Skin of body (tissue), 2 donors: Measurements from ENCODE around the gene POLDIP3. TPM values are rescaled to one million over a fixed set of nuclear protein-coding genes. Genes with fewer than 3 reads are reported as not detected.
A peak's percentile ranks its signal among the peaks of the same experiment; 100 is the strongest.

Experiments used
- DNase-seq: peaks from one replicate; lab custom pipeline; 2025; lab: John Stamatoyannopoulos, UW
- total RNA-seq: library from RNA; depleted of rRNA; stranded (reverse); fragments of >200 nt; gene quantifications from one replicate; pipeline ENCODE4 v1.2.3, GENCODE V29; 2014

POLDIP3 gene, protein sequence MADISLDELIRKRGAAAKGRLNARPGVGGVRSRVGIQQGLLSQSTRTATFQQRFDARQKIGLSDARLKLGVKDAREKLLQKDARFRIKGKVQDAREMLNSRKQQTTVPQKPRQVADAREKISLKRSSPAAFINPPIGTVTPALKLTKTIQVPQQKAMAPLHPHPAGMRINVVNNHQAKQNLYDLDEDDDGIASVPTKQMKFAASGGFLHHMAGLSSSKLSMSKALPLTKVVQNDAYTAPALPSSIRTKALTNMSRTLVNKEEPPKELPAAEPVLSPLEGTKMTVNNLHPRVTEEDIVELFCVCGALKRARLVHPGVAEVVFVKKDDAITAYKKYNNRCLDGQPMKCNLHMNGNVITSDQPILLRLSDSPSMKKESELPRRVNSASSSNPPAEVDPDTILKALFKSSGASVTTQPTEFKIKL
- total RNA-seq, result 26.9 TPM

DNA sequence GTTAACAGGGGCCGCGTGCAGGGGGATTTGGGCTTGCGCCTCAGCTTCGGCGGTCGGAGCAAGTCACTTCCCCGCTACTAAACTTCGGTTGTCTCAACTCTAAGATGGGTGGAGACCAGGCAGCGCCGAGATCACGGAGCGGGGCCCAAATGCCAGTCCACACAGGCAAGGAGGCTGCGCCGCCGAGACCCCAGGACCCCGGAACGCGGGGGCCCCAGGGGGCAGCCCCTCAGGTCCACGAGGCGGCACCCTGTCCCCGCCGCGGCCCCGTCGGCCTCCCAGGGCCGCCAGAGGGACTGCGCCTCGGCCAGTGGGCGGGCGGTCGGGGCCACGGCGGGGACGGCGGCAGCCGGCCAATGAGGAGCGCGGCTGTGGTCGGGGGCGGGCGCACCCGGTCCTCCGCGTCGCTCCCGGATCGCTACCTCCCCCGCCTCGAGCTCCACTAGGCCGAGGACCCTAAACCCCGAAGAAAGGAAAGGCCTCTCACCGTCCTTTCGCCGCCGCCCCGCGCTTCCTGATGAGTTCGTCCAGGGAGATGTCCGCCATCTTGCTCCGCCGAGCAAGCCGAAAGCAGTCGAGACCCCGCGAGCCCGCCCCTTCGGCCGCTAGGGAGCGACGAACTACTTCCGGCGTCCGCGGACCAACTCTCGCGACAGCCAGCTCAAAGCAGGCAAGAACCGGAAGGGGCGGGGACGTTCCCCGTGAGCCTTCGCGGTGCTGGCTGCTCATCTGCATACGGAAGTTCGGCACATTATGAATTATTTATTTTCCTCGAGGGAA lies at the start of gene POLDIP3:
Gene POLDIP3 (minus strand): TSS at position 572 of the 780 bp plus-strand sequence. CDS start 26 bp downstream, at position 546.
- DNase-seq, result peak; percentile 98

DNA sequence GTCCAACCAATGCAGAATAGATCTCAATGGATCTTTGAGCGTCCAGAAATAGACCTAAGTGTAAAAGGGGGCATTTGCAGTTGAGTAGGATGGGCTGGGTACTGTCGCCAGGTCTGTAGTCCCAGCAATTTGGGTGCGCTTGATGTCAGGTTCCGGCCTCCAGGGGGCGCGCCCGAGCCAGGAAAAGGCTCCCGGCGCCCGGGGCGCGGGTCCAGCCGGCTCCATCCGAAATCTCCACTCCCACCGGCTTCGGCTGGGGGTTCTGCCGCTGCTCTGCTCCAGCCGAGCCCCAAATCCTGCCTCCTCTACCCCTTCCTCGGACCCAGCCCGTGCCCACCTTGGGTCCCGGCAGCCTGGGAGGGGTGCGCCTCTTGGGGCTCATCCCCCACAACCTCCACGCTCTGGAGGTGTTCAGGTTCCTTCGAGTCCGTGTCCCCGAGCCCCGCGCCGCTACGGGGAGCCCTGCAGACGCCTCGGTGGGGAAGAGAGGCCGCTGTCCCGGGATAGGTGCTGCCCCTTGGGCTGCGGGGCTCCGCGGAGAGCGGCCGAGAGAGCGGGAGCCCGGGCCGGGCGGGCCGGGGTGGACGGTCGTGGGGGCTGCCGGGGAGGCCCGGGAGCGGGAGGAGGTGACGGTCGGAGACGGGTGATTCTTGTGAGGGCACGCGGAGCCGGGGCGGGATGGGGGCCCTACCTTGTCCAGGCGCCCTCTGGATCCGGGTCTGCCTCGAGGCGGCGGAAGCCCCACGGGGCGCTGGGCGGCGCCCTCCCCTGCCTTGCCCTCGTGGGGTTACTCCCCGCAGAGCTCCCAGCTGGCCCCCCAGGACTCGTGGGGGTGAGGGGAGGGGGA lies 47.5 kb upstream of the POLDIP3 start:
- no peak for DNase-seq

DNA sequence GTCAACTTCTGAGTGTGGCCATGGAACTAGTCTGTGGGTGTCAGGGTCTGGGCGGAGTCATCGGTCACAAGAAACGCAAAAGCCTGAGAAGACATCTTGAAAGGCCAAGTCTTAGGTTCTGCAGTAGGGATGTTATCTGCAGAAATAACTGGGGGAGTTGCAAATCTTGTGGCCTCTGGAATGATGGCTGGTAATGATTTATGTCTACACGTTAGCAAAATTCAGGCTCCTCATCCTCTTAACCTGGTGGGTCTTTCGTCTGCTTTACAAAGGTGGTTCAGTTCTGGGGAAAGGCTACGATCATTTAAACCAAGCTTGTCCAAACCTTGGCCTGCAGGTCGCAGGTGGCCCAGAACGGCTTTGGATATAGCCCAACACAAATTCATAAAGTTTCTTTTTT lies 41.9 kb upstream of the POLDIP3 start:
- DNase-seq, result no peak

DNA sequence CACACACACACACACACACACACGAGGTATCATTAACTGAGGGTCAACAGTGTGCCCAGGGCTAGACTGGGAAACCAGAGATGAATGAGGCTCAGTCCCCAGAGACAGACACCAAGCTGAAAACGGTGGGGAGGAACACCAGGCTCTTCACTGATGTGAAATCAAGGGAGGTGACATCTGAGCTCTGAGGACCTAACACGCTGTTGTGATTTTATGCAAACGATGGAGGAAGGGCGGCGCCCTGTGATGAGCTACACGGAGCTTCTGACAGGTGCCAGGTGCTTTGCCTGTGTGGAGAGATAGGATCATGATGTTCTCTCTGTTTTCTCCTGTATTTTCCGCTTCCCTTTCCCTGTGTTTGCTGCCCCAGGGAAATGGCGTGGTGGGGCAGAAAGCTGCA lies 41.0 kb upstream of the POLDIP3 start:
- DNase-seq, result no peak

DNA sequence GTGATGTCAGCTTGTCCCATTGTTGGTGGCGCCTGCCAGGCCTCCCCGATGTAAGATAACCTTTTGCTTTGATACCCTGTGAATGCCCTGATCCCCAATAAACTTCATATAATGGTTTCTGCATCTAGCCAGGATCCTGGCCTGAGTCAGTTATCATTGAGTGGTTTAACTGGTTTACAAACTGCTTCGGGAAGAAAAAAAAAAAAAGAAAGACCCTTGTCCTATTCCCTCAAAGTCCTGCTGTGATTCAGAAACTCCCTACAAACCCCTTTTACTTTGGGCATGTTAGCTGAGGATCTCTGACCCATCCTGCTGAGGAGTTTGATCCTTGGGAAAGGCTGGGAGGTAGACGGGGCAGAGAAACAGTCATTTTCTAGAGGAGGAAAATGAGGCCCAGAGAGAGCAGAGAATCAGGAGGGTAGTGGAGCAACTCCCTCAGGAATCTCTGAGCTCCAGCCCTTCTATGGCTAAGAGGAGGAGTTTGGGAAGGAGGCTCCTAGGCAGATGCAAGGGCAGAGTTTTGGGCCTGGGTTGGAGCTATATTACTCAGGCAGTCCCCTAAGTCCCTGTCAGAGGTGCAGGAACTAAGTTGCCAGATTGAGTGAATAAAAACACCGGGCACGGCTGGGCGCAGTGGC lies 39.9 kb upstream of the POLDIP3 start:
- no peak for DNase-seq

DNA sequence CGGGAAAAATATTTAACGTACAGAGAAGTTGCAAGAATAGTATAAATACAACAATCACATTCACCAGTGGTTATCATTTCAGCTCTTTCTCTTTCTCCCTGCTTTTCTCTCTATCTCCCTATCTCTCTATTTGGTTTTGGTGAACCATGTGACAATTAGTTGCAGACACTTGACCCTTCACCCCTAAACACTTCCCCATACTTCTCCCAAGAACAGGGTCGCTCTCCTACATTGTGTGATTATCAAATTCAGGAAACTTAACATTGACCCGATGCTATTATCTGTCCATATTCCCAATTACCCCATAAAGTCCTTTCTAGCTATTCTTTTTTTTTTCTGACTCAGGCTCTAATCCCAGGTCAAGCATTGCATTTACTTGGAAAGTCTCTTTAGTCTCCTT lies 39.3 kb upstream of the POLDIP3 start:
- DNase-seq, result no peak

DNA sequence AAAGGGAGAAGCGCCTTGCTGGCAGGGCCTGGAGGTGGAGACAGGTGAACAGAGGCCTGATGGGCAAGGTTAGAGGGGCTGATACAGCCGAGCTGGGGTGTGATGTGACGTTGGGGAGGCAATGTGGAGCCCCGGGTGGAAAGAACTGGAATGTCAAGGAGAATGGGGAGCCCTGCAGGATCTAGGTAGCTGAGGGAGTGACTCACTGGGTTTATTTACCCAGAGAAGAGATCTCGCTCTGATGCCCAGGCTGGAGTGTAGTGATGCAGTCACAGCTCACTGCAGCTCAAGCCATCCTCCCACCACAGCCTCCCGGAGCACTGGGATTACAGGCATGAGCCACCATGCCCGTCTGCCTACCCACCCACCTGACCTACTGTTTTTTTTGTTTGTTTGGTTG lies 36.5 kb upstream of the POLDIP3 start:
- DNase-seq, result no peak

DNA sequence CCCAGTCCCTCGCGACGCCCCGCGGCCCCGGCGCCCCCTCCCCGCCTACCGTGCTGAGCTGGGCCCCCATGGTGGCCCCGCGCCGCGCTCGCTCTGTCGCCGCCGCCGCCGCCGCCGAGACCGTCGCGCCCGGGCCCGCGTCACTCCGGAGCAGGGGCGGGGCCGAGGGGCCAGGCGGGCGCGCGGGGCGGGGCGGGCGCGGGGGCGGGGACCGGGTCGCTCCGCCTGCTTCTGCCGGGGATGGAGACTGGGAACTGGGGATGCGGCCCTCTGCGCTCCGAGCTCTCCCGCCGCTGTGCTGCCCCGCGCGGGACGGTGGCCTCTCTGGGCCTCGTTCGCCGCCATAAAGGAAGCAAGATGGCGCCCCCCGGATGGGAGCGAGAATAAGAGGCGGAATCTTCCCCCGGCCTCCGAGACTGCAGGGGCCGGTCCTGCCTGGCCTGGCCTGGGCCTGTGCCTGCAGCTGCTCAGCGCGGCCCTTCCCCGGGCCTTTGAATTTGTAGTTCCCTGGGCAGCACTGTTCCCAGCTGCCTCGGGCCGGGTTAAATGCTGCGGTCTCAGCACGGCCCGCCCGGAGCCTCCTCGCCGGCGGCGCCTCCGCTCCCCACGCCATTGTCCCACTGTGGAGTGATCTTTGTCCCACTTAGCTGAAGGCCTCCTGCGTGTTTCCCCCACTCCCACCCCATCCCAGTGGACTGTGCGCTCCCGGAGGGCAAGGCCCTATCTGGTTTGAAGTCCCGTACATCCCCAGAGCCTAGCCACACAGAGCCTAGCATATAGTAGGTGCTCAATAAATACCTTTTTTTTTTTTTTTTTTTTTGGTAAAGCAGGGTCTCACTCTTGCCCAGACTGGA lies 34.8 kb upstream of the POLDIP3 start, which contains the start of gene CYB5R3:
Gene CYB5R3 (minus strand): TSS at position 147 of the 854 bp plus-strand sequence. CDS start 77 bp downstream, at position 70.
- DNase-seq, result peak; percentile 57

DNA sequence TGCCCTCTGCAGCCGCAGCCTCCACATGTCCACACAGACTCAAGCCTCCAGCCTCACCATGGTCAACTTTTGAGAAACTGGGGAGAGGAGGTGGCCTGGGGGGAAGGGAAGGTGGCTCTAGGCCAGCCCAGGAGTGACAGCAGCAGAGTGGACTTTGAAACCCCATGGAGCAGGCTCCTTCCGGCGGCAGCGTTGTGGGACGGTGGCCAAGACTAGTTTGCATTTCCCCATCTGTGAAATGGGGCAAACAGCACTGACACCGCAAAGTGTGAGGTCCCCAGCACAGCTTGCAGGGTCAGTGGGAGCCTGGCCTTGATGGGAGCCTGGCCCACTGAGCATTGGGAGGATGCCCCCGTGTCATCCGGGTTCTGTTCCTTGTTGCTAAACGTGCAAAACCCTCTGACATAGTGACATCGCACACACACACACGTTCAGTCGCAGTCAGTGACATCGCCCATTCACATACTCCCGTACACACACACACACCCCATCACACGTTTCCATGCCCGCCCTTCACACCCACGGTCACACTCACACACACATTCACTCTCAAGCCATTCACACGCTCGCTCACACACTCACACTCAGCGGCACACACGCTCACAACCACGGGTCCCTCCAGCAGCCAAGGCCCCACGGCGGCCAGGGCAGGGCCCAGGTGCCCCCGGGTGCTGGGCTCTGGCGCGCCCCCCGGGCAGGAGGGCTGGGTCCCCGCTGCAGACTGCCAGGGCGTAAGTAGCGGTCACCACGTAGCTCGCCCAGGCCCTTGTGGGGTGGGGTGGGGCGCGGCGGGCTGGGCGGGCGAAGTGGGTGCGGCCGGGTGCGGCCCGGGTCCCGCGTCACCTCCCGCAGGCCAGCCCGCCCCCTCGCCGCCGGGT lies 33.9 kb upstream of the POLDIP3 start:
- no peak for DNase-seq

DNA sequence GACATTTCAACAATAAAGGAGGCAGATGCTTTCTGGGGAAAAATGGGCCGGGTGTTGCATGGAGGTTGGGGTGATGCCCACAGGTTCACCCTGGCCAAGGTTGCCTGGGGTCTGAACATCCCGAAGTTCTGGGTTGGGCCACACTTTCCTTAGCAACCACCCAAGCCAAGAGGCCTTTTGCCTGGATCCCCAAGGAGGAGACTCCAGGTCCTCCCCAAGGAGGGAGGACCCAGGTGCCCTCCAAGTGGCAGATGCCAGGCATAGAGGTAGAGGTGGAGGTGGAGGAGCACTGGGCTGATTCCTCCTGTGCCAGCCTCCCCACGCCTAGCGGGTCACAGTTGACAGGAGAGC lies 33.3 kb upstream of the POLDIP3 start:
- no peak for DNase-seq

DNA sequence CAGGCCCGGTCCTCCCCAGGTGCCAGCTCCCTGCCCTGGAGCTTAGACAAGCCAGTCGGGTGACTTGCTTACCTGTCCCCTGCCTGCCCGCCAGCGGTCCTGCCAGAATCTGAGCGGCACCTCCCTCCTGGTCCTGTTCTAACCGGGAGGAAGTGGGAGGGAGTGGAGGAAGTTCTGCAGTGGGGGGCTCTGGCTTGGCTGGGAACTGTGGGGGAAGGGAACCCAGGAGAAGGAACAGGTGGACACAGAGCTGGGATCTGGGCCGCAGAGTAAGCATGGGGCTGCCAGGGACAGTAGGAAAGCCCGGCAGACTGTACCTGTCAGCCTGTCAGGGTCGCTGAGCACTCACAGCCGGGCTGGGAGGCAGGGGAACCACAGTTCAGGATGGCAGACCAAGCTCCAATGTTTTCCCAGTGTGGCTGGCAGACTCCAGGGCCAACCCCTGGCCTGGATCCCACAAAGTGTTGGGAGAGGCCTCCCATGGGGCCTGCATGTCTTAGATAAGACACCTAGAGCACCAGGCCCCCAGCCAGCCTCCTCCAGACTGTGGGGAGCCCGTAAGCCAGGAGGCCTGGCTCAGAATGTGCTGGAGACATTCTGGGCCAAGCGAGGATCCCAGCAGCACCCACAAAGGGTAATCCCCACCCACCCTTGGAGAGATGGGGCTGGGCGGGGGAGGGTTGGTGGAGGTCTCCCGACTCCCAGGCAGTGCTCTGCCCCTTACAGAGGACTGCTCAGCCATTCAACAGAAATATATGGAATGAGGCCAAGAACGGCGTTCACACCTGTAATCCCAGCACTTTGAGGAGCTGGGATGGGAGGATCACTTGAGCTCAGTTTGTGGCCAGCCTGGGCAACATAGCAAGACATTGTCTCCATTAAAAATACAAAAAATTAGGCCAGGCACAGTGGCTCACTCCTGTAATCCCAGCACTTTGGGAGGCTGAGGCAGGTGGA lies 32.2 kb upstream of the POLDIP3 start:
- DNase-seq, result no peak

DNA sequence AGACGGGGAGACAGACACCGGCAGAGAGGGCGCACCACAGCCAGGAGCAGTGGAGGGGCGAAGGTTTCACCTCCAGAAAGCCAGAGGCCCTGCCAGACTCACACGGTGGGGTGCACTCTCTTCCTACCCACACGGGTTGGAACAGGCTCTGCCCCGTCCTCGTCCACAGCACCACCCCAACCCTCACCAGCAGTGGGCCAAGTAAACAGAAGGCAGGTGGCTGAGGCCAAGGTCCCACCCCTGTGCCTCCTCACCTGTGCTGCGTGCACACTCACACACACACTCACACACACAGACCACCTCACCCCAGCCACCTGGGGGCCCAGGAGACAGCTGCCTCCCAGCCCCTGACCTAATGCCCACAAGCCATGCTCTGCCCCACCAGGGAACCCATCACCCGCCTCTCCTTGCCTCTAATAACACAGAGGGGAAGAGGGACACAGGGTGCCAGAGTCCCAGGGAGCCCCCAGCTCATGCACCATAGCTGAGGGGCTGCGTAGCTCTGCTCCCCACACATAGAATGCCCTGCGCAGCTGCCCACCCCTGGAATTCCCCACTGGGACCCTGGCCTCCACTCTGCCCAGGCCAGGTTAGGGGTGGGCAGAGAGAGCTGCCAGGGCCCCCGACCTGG lies 31.4 kb upstream of the POLDIP3 start:
- DNase-seq, result no peak

DNA sequence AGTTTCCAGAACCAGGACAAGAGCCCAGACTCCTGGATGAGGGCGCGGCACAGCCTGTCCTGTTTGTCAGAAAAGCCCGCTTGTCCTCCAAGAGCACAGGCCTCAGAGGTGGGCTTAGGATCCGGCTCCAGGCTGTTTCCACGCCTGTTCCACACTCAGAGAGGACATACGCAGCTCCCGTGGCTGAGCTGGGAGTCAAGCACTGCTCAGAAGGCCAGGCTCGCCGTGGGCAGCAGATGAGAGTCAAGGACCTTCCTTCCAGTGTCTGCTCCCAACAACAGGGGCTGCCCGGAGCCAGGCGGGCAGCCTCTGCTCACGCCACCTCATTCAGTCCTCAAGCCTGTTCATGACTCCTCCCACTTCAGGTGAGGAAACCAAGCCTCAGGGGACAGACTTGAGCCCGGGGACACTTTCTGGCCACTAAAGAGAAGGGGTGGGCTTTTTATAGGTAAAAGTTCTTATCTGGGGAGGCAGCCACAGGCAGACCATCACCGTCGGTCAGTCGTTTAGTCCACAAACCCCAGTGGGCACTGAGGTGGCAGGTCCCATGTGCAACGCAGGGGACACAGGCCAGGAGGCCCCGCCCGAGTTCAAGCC lies 30.8 kb upstream of the POLDIP3 start:
- DNase-seq, result no peak

DNA sequence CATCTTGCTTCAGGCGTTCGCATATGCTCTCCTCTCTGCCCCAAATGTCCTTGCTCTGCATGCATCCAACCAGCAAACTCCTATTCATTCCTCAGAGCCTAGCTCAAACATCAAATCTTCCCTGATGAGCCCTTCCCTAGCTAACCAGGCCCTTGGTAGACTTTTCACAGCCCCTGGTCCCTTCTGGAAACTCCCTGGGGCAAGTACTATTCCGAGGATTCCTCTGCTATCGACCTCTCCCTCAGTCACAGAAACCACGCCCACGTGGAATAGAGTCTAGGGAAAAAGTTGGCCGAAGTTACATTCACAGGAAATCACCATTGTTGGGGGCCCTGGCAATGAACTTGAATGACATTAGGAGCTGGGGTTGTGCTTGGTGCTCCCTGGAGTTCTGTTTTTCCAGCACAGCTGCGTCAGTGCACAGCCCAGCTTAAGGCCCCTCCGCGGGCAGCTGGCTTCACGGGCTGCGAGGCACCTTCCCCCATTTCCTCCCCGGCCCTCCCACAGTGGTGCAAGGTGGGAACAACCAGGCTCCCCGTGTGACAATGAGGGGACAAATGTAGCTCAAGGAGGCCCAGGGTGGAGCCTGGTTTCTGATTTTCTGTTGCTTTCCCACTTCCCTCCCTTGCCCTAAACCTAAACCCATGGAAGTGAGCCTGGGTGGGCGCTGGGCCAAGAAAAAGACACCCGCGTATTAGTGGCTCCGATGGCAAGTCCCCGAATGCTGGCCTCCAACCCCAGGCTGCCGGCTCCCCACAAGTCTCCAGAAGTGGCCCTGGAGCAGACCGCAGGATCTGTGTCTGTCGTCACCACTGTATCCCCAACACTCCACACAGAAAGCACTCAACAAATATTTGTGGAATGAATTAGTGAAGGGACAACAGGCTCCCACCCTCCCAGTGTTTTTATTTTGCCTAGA lies 30.0 kb upstream of the POLDIP3 start:
- no peak for DNase-seq

DNA sequence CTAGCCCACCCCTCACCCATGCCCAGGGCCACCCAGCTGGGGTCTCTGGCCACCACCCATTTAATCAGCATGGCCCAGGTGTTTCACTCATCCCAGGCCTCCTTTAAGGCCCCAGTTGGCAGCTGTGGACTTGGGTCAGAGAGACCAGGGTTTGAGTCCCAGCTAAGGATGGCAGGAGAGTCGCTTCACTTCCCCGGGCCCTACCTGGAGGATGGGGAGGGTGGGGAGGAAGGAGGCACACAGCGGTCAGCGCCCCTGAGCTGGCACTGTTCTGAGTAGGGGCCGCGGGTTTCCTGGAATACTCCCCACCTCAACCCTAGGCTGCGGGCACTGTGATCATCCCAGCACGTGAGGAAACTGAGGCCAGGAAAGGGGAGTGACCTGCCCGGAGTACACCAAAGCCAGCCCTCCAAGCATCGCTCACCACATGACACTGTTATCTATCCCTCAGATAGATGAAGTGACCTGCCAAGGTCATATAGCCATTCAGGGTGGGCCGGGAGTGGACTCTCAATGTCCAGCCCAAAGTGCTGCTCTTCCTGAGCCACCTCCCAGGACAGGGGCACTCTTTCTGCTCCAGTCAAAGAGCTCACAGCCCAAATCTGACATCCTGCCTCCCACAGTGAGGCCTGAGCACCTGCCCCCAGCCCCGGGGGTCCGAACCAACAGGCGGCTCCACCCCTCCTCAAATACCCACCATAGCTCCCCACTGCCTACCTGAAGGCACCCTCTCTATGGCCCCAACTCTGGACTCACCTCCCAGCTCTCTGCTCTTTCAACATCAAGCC lies 29.1 kb upstream of the POLDIP3 start:
- DNase-seq, result no peak
